Testis (tissue), 3 donors: Measurements from ENCODE around the gene ACBD6. TPM values are rescaled to one million over a fixed set of nuclear protein-coding genes. Genes with fewer than 3 reads are reported as not detected.

ENCODE experiments used
- DNase-seq: peaks from one replicate; pipeline ENCODE4 v3.0.0-alpha.2; 2019
- H3K27ac ChIP-seq, 2 donors: fragments of 200-600 bp; sonication (generic); one replicate each; pipeline ENCODE4 v1.5.1; 2019
- H3K27me3 ChIP-seq: fragments of 200-600 bp; sonication (generic); one replicate; pipeline ENCODE4 v1.5.1; 2019
- H3K36me3 ChIP-seq: fragments of 200-600 bp; sonication (generic); one replicate; pipeline ENCODE4 v1.5.1; 2017; ENCODE audit warnings: low read depth; ENCODE audit errors: missing control alignments
- H3K4me1 ChIP-seq: fragments of 200-600 bp; sonication (generic); one replicate; pipeline ENCODE4 v1.5.1; 2019
- H3K4me3 ChIP-seq, 2 donors: fragments of 200-600 bp; sonication (generic); one replicate each; pipeline ENCODE4 v1.5.1; 2017 to 2019
- H3K9me3 ChIP-seq: fragments of 200-600 bp; sonication (generic); one replicate; pipeline ENCODE4 v1.5.1; 2017
- POLR2A ChIP-seq: fragments of 450-650 bp; IDR thresholded peaks from one replicate; pipeline ENCODE4 v1.6.1; 2017; ENCODE audit warnings: antibody characterized with exemption, mild to moderate bottlenecking, moderate library complexity
- WGBS, 2 donors: methylation state at CpG; one replicate each; pipeline ENCODE4 v1.1.5; 2018; 5-methylcytosine and 5-hydroxymethylcytosine counted together
- intact Hi-C: fragments of 100-400 bp; cut with DNase I; formaldehyde crosslinking; loops from one replicate; pipeline ENCODE4 v1.15.1; 2023; ENCODE audit warnings: low total_unique reads
- polyA plus RNA-seq: library from polyadenylated mRNA; stranded (reverse); fragments of 350-450 nt; fragmentation: Illumina TruSeq; extraction: RNeasy Lipid Tissue Mini Kit (QIAGEN cat#74804); gene quantifications from one replicate; pipeline ENCODE4 v1.2.3, GENCODE V29; 2014; ENCODE audit warnings: low read depth, low replicate concordance; ENCODE audit not compliant: insufficient read depth
- total RNA-seq, 2 donors: library from RNA; depleted of rRNA; stranded (reverse); fragments of >200 nt; gene quantifications; one replicate each; pipeline ENCODE4 v1.2.3, GENCODE V29; 2016
- TF ChIP-seq, protein P1 (sequence below), 3 experiments: fragments of 450-650 bp in 2 of 3; fragments of 200-600 bp in 1 of 3; sonication (generic) in 1 of 3; IDR thresholded peaks; one replicate each; pipeline ENCODE4 v1.5.1; 2016 to 2019; ENCODE audit warnings: antibody characterized with exemption in 3 of 3, mild to moderate bottlenecking in 2 of 3, moderate library complexity in 1 of 3

ACBD6 gene
- total and polyA plus RNA-seq, 3 donors from 2014 or later = 61.9 to 102 (median 97.2) TPM

DNA sequence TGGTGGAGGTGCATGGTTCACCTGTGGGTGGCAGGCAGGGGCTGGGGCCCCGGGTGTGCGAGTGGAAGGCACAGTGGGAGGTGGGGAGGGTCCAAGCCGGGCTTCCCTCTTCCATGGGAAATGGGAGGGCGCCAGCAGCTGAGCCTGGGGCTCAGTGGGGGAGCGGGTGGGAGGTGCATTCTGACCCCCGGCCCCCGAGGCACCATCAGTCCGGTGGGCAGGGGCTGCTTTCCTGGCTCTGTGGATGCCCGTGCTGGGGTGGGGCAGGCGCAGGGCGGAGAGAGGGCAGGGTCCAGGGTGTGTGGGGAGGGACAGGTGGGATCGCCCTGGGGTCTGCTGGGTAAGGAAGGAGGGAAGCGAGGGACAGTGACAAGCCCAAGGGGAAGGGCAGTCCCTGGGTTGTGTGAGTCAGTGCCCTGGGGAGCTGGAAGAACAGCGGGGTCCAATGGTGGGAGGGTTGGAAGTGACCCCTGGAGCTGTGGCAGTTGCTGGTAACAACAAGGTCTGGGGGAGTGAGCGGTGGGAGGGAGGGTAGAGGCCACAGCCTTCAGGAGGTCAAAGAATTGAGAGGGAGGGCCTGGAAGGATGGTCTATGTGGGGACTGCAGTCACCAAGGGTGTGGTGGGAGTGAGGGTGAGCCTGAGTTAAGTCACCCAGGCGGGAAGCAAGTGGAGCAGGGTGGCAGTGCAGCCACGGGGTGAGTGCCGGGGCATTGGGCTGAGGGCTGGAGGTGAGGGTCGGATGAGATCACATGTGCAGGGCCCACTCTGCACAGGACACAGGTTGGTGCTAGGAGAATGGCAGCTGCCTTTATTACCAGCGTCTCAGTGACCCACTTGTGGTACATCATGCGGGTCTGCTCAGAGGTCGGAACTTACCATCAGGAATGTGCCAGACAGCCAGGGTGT, 242.7 kb downstream of the ACBD6 start:
- H3K4me1 ChIP-seq = no peaks in the 10 kb centered on the region
- H3K9me3 ChIP-seq = no peaks in the 10 kb centered on the region
- TF ChIP-seq POLR2A = no peak
- TF ChIP-seq, protein P1, sequence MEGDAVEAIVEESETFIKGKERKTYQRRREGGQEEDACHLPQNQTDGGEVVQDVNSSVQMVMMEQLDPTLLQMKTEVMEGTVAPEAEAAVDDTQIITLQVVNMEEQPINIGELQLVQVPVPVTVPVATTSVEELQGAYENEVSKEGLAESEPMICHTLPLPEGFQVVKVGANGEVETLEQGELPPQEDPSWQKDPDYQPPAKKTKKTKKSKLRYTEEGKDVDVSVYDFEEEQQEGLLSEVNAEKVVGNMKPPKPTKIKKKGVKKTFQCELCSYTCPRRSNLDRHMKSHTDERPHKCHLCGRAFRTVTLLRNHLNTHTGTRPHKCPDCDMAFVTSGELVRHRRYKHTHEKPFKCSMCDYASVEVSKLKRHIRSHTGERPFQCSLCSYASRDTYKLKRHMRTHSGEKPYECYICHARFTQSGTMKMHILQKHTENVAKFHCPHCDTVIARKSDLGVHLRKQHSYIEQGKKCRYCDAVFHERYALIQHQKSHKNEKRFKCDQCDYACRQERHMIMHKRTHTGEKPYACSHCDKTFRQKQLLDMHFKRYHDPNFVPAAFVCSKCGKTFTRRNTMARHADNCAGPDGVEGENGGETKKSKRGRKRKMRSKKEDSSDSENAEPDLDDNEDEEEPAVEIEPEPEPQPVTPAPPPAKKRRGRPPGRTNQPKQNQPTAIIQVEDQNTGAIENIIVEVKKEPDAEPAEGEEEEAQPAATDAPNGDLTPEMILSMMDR (IDR thresholded peaks at IDR 0.05) = no peak
- H3K4me3 ChIP-seq = no peak overlapping the region
- H3K27me3 ChIP-seq = no peaks in the 10 kb centered on the region
- DNase-seq = no peak
- no peak overlapping the region for H3K27ac ChIP-seq
- WGBS, 2 donors = 80 to 89% methylated on average over 17 to 22 of the region's 22 CpGs
- intact Hi-C loops = no loop called here
- no peaks in the 10 kb centered on the region for H3K36me3 ChIP-seq

DNA sequence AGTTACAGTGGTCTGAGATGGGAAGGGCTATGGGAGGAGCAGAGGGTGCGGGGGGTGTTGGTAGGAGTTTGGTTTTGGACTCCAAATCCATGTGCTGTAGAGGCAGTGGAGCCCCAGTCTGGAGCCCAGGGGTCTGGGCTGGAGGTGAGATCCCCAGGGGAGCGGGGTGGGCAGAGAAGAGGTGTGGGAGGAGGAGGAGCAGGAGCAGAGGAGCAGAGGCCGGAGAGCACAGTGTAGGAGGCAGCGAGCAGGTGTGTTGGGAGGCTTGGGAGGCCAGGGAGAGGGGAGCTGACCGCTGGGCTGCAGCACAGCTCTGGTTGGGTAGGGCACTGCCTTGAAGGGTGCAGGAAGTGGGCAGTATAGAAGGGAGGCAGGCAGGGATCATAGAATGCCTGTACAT, 243.4 kb downstream of the ACBD6 start:
- 54 to 62% methylated on average over 5 of the region's 5 CpGs for WGBS, 2 donors
- TF ChIP-seq, protein P1 (IDR thresholded peaks at IDR 0.05) = no peak
- no peak for TF ChIP-seq POLR2A
- DNase-seq = no peak
- Histone ChIP-seq H3K9me3 (no peaks in the 10 kb centered on the region), H3K4me1 (no peaks in the 10 kb centered on the region), H3K36me3 (no peaks in the 10 kb centered on the region), H3K4me3 (no peak overlapping the region), H3K27me3 (no peaks in the 10 kb centered on the region), H3K27ac (no peak overlapping the region)
- intact Hi-C loops = no loop called here

- WGBS, 2 donors = 89 to 90% methylated on average over 12 of the region's 12 CpGs
- TF ChIP-seq, protein P1 (IDR thresholded peaks at IDR 0.05) = no peak
- TF ChIP-seq POLR2A = no peak
- H3K9me3 ChIP-seq = no peaks in the 10 kb centered on the region
- H3K27ac ChIP-seq = no peak overlapping the region
- intact Hi-C loops = no loop called here
- DNase-seq = no peak
- H3K4me3 ChIP-seq = no peak overlapping the region
- no peaks in the 10 kb centered on the region for H3K36me3 ChIP-seq
- H3K4me1 ChIP-seq = no peaks in the 10 kb centered on the region
- no peaks in the 10 kb centered on the region for H3K27me3 ChIP-seq
Measured at GRCh38 chr1:180258290-180258689, 244.1 kb downstream of the ACBD6 start.

- Histone ChIP-seq H3K9me3 (no peaks in the 10 kb centered on the region), H3K27ac (no peak overlapping the region), H3K4me1 (no peaks in the 10 kb centered on the region), H3K27me3 (no peaks in the 10 kb centered on the region), H3K4me3 (no peak overlapping the region), H3K36me3 (no peaks in the 10 kb centered on the region)
- no peak for DNase-seq
- WGBS, 2 donors = 79 to 80% methylated on average over 8 of the region's 8 CpGs
- intact Hi-C loops = no loop called here
- TF ChIP-seq, protein P1 (IDR thresholded peaks at IDR 0.05) = no peak
- no peak for TF ChIP-seq POLR2A
Measured at GRCh38 chr1:180257486-180257885, 244.9 kb downstream of the ACBD6 start.

GRCh38 chr1:180257028-180257386, 245.4 kb downstream of the ACBD6 start:
- intact Hi-C loops = no loop called here
- H3K27ac ChIP-seq = no peak overlapping the region
- no peaks in the 10 kb centered on the region for H3K4me1 ChIP-seq
- H3K27me3 ChIP-seq = no peaks in the 10 kb centered on the region
- TF ChIP-seq, protein P1 (IDR thresholded peaks at IDR 0.05) = no peak
- TF ChIP-seq POLR2A = no peak
- no peak for DNase-seq
- no peak overlapping the region for H3K4me3 ChIP-seq
- no peaks in the 10 kb centered on the region for H3K36me3 ChIP-seq
- no peaks in the 10 kb centered on the region for H3K9me3 ChIP-seq
- 54 to 60% methylated on average over 5 of the region's 5 CpGs for WGBS, 2 donors
